Psoas muscle (tissue), 8 donors: ENCODE data around the gene FAM184B. TPM values are rescaled to one million over a fixed set of nuclear protein-coding genes. Genes with fewer than 3 reads are reported as not detected.

Experiments
- ATAC-seq, 4 donors: fragments of 200-7000 bp; cut with Tn5 transposase; one replicate each; pipeline ENCODE4 v1.9.1; 2020; ENCODE audit warnings: moderate library complexity in 3 of 4, mild to moderate bottlenecking in 2 of 4
- DNase-seq, 2 donors: peaks; one replicate each; pipeline ENCODE4 v3.0.0-alpha.2; 2020
- H3K27ac ChIP-seq: fragments of 200-600 bp; one replicate; pipeline ENCODE4 v1.8.0; 2022
- H3K27me3 ChIP-seq, 3 donors: fragments of 200-600 bp in 1 of 3; one replicate each; pipeline versions ENCODE4 v1.6.1 to v1.8.0; 2013 to 2022; ENCODE audit warnings: low read length in 2 of 3, mild to moderate bottlenecking in 2 of 3, moderate library complexity in 1 of 3; ENCODE audit not compliant: insufficient read depth in 3 of 3
- H3K36me3 ChIP-seq, 2 donors: fragments of 200-600 bp in 1 of 2; one replicate each; pipeline versions ENCODE4 v1.6.1 to v1.8.0; 2013 to 2022; ENCODE audit warnings: low read depth in 1 of 2, mild to moderate bottlenecking in 1 of 2, moderate library complexity in 1 of 2; ENCODE audit not compliant: insufficient read depth in 1 of 2
- H3K4me1 ChIP-seq: fragments of 200-600 bp; one replicate; pipeline ENCODE4 v1.8.0; 2022
- H3K4me3 ChIP-seq: fragments of 200-600 bp; one replicate; pipeline ENCODE4 v1.8.0; 2022; ENCODE audit warnings: mild to moderate bottlenecking
- H3K9me3 ChIP-seq: fragments of 200-600 bp; one replicate; pipeline ENCODE4 v1.8.0; 2022
- CTCF ChIP-seq: fragments of 200-600 bp; IDR thresholded peaks from one replicate; pipeline ENCODE4 v1.8.0; 2022; ENCODE audit warnings: antibody characterized with exemption
- WGBS, 3 donors: extraction: QIAGEN DNeasy Blood & Tissue Kit; methylation state at CpG; one replicate each; pipeline versions ENCODE4 v1.1.6 to v1.1.7; 2013; 5-methylcytosine and 5-hydroxymethylcytosine counted together
- intact Hi-C, 2 donors: fragments of 100-400 bp; cut with DNase I; formaldehyde crosslinking; loops; one replicate each; pipeline versions ENCODE4 v1.11.0 to v1.14.2; 2022
- polyA plus RNA-seq, 3 donors: library from polyadenylated mRNA; stranded (reverse); fragments of 200-250 nt; gene quantifications; one replicate each; pipeline ENCODE4 v1.2.3, GENCODE V29; 2013
- total RNA-seq, 4 donors: library from RNA; stranded (reverse); fragmentation: NEBNext Ultra II Directional in 2 of 4; extraction: Animal tissue kit (Norgen Biotek cat#: 25700) in 2 of 4; gene quantifications; one replicate each; pipeline versions ENCODE4 v1.2.1 to v1.2.4, GENCODE V29; 2021 to 2023
- donor health status: healthy with polysubstance abuse.
- donor health status: DM: no; HTN: no; CAD: no; lungs with moderate emphysema.
- donor health status: Bipolar disorder and iron deficiency.
- donor health status: healthy.
- donor health status: DM: yes; HTN: yes; CAD: no.
- donor health status: DM: no; HTN: no; CAD: no.
- donor health status: DM: no; HTN: no; CAD: no.
- donor health status: DM: yes; HTN: yes; CAD: no.

Gene FAM184B
- total and polyA plus RNA-seq, 7 donors, result 0.03 to 2.6 (median 0.38) TPM

GRCh38 chr4:17584521-17585213 is 196.8 kb downstream of the FAM184B start:
- DNase-seq, result no peak
- peaks cover 8 to 99% of the 10 kb centered on the region in 2 donors for H3K36me3 ChIP-seq
- H3K4me1 ChIP-seq, result no peaks in the 10 kb centered on the region
- no peak for TF ChIP-seq CTCF
- H3K27ac ChIP-seq, result no peak overlapping the region
- intact Hi-C loops, result no loop called here
- 72 to 87% (median 77%) methylated on average over 10 of the region's 10 CpGs for WGBS, 3 donors
- no peak overlapping the region for H3K4me3 ChIP-seq
- H3K27me3 ChIP-seq, result no peaks in the 10 kb centered on the region
- peak in 1 of 4 donors; percentile 46 for ATAC-seq
- H3K9me3 ChIP-seq, result no peaks in the 10 kb centered on the region

- intact Hi-C loops, result no loop called here
- WGBS, 3 donors, result 76 to 80% (median 78%) methylated on average over 4 of the region's 4 CpGs
These were observed 197.5 kb downstream of the FAM184B start for GRCh38 chr4:17583941-17584340.

GRCh38 chr4:17583276-17583675 is 198.1 kb downstream of the FAM184B start:
- Histone ChIP-seq H3K36me3 (peaks cover 8 to 92% of the 10 kb centered on the region in 2 donors), H3K4me3 (no peak overlapping the region), H3K4me1 (peaks cover 4% of the 10 kb centered on the region), H3K9me3 (no peaks in the 10 kb centered on the region), H3K27ac (no peak overlapping the region), H3K27me3 (no peaks in the 10 kb centered on the region)
- DNase-seq, result no peak
- no peak for TF ChIP-seq CTCF
- intact Hi-C loops, result no loop called here
- WGBS, 3 donors, result 81 to 85% (median 85%) methylated on average over 9 of the region's 9 CpGs
- no peak for ATAC-seq

More at GRCh38 chr4:17583941-17584340, 197.5 kb downstream of the FAM184B start:
- H3K4me1 ChIP-seq, result no peaks in the 10 kb centered on the region
- no peak for TF ChIP-seq CTCF
- ATAC-seq, result no peak
- H3K27ac ChIP-seq, result no peak overlapping the region
- DNase-seq, result no peak
- H3K9me3 ChIP-seq, result no peaks in the 10 kb centered on the region
- no peak overlapping the region for H3K4me3 ChIP-seq
- H3K36me3 ChIP-seq, result peaks cover 8 to 99% of the 10 kb centered on the region in 2 donors
- no peaks in the 10 kb centered on the region for H3K27me3 ChIP-seq

DNA sequence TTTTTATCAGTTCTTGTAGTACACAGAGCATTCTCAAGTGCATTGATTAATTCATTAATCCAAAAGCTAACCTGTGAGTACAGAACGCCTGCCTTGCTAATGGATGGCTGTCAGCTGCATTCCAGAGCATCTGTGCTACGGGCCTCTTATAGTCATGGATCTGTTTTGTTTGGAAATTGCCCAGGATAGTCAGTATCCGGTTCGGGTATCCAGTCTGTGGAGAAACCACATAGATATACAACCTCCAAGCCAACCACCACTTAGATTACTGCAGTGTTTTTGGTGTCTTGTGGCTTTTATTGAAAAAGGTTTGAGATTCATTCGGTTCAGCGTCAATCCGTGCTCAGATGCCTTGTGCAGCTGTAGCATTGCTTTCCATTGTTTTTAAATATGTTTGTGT is 200.5 kb downstream of the FAM184B start:
- Histone ChIP-seq H3K4me1 (peaks cover 11% of the 10 kb centered on the region), H3K27me3 (no peaks in the 10 kb centered on the region), H3K27ac (peak overlapping the region; percentile 21), H3K36me3 (peaks cover 8 to 70% of the 10 kb centered on the region in 2 donors), H3K4me3 (peak overlapping the region; percentile 31), H3K9me3 (no peaks in the 10 kb centered on the region)
- TF ChIP-seq CTCF, result no peak
- DNase-seq (no peak), ATAC-seq (no peak)
- 62 to 68% (median 67%) methylated on average over 7 of the region's 7 CpGs for WGBS, 3 donors
- intact Hi-C loops, result no loop called here

Other genes with a start within 250 kb of the FAM184B start
- 10 to 100 TPM; 52.0 to 81.3 (median 66.2) TPM for gene LAP3, start 204.4 kb downstream of the FAM184B start, total RNA-seq
- 10 to 100 TPM; 44.6 to 82.4 (median 53.2) TPM for gene LAP3, start 204.4 kb downstream of the FAM184B start, polyA plus RNA-seq
- 10 to 100 TPM; 27.2 to 58.3 (median 44.0) TPM for gene MED28, start 167.0 kb downstream of the FAM184B start, total RNA-seq
- gene MED28, start 167.0 kb downstream of the FAM184B start, polyA plus RNA-seq, result 10 to 100 TPM; 30.7 to 51.5 (median 33.0) TPM
- gene DCAF16, start 29.1 kb upstream of the FAM184B start, total RNA-seq, result 10 to 100 TPM; 10.4 to 14.8 (median 13.0) TPM
- gene DCAF16, start 29.1 kb upstream of the FAM184B start, polyA plus RNA-seq, result 1 to 10 TPM; 3.7 to 6.1 (median 4.5) TPM
- under 1 TPM; 0.30 to 0.44 (median 0.41) TPM for gene NCAPG, start 29.4 kb upstream of the FAM184B start, total RNA-seq
- under 1 TPM; 0.13 to 0.30 (median 0.14) TPM for gene NCAPG, start 29.4 kb upstream of the FAM184B start, polyA plus RNA-seq
- 1 to 10 TPM; 5.3 to 7.5 (median 7.3) TPM for gene LCORL, start 240.1 kb upstream of the FAM184B start, total RNA-seq
- 1 to 10 TPM; 2.1 to 4.6 (median 2.6) TPM for gene LCORL, start 240.1 kb upstream of the FAM184B start, polyA plus RNA-seq